GM18868 (cell line): ENCODE measurements around the gene PTCD1.

Experiments used
- ATAC-seq: cut with Tn5 transposase; IDR thresholded peaks from one replicate; pipeline ENCODE4 v1.9.1; 2021; ENCODE audit warnings: mild to moderate bottlenecking, moderate library complexity; ENCODE audit not compliant: unreplicated experiment

Gene PTCD1

DNA sequence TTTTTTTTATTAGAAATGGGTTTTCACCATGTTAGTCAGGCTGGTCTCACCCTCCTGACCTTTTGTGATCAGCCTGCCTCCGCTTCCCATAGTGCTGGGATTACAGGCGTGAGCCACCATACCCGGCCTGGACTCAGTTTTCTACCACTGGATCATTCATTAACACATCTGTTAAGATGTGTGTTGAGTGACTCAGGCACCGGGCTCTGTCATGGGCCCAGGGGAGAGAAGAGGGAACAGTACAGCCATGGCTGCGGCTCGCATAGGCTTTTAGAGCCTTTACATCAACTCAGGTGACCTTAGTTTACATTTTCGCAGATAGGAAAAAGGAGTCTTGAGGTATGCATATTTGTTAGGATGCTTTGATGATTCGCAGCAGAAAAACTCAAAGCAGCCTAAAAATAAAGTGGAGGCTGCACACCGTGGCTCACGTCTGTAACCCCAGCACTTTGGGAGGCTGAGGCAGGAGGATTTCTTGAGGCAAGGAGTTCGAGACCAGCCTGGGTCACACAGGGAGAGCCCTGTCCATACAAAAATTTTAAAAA, 67.2 kb downstream of the PTCD1 start:
- no peak for ATAC-seq

DNA sequence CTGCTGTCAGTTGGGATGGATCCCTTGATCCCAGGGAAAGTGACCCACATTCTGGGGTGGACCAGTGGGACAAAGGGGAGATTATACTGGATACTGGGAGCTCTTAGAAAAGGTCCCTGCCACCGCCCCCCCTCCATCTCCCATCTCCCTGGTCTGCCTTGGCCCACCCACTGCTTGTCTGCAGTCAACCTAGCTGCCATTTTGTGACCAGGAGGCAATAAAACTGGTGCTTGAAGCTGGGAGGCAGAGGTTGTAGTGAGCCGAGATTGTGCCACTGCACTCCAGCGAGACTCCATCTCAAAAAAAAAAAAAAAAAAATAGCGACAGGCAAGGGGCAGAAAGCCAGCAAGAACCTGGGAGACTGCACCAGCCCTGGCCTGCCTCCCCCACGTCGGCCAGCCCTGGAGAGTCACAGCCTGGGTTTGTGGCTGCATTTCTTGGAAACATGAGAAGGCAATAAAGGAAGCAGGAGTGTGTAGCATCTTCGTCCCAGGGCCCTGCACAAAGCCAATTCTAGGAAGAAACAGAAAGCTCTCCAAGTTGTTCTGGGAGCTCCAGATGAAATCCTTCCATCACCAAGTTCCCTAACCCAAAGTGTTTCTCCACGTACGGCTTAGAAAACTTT, 68.7 kb downstream of the PTCD1 start:
- ATAC-seq = no peak

DNA sequence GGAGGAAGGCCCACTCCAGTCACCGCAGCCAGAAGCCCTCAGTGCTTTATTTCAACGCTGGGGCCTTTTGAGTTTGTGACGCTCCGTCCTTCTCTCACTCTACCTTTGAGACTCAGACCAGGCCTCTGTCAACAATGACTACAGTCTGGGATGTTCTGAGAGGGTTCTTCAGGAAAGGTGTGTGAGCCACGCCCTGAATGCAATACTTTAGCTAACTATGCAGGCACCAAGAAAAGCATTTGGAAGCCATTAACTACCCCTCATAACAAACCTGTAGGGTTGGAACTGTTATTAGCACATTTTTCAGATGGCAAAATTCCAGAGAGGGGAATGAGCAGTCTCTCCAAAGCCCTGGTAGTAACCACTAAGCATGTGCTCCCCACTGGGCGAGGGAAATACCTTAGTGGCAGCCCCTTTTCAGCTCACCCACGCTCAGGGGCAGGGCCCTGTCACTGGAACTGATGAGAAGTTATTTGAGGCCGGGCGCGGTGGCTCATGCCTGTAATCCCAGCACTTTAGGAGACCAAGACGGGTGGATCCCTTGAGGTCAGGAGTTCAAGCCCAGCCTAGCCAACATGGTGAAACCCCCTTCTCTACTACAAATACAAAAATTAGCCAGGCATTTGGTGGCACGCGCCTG, 69.7 kb downstream of the PTCD1 start:
- ATAC-seq = no peak
